SK-N-SH (cell line): ENCODE measurements around the gene PSMB5.

ENCODE experiments used
- EZH2phosphoT487 ChIP-seq: fragments of 200-600 bp; sonication (generic); IDR thresholded peaks from 2 replicates; pipeline ENCODE4 v1.6.1; 2017; ENCODE audit warnings: low read depth, mixed run types, mild to moderate bottlenecking, antibody characterized with exemption, moderate library complexity, borderline replicate concordance
- MAX ChIP-seq: IDR thresholded peaks from 2 replicates; pipeline ENCODE4 v1.4.0; 2012; ENCODE audit warnings: low read depth
- NFIC ChIP-seq: IDR thresholded peaks from 2 replicates; pipeline ENCODE4 v1.4.0; 2012; ENCODE audit warnings: borderline replicate concordance
- NRF1 ChIP-seq: IDR thresholded peaks from 2 replicates; pipeline ENCODE4 v1.6.1; 2012; ENCODE audit warnings: low read depth, mild to moderate bottlenecking, low read length
- POLR2AphosphoS5 ChIP-seq: IDR thresholded peaks from 2 replicates; pipeline ENCODE4 v1.6.1; 2012; ENCODE audit warnings: low read depth, low read length
- REST ChIP-seq: IDR thresholded peaks from 2 replicates; pipeline ENCODE4 v1.6.1; 2012; ENCODE audit warnings: mild to moderate bottlenecking, low read depth, low read length, moderate library complexity
- RXRA ChIP-seq: IDR thresholded peaks from 2 replicates; pipeline ENCODE4 v1.4.0; 2012; ENCODE audit warnings: low read depth, mild to moderate bottlenecking, borderline replicate concordance
- SIN3A ChIP-seq: IDR thresholded peaks from 2 replicates; pipeline ENCODE4 v1.6.1; 2012; ENCODE audit warnings: low read depth, mild to moderate bottlenecking, low read length, moderate library complexity, borderline replicate concordance
- YY1 ChIP-seq: IDR thresholded peaks from 2 replicates; pipeline ENCODE4 v1.4.0; 2012; ENCODE audit warnings: low read depth, mild to moderate bottlenecking
- ZBTB33 ChIP-seq: IDR thresholded peaks from 2 replicates; pipeline ENCODE4 v1.4.0; 2012; ENCODE audit warnings: low read depth, borderline replicate concordance
- TF ChIP-seq, protein P1 (sequence below): fragments of 200-600 bp; sonication (generic); IDR thresholded peaks from 2 replicates; pipeline ENCODE4 v1.6.1; 2017; ENCODE audit warnings: antibody characterized with exemption, mild to moderate bottlenecking, moderate library complexity

- no peak for TF ChIP-seq SIN3A
- TF ChIP-seq, protein P1, sequence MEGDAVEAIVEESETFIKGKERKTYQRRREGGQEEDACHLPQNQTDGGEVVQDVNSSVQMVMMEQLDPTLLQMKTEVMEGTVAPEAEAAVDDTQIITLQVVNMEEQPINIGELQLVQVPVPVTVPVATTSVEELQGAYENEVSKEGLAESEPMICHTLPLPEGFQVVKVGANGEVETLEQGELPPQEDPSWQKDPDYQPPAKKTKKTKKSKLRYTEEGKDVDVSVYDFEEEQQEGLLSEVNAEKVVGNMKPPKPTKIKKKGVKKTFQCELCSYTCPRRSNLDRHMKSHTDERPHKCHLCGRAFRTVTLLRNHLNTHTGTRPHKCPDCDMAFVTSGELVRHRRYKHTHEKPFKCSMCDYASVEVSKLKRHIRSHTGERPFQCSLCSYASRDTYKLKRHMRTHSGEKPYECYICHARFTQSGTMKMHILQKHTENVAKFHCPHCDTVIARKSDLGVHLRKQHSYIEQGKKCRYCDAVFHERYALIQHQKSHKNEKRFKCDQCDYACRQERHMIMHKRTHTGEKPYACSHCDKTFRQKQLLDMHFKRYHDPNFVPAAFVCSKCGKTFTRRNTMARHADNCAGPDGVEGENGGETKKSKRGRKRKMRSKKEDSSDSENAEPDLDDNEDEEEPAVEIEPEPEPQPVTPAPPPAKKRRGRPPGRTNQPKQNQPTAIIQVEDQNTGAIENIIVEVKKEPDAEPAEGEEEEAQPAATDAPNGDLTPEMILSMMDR = no peak
- no peak for TF ChIP-seq NFIC
- no peak for TF ChIP-seq YY1
- TF ChIP-seq EZH2phosphoT487 = no peak
- no peak; the same call in 1 of the 2 replicates for TF ChIP-seq POLR2AphosphoS5
- TF ChIP-seq RXRA = no peak
- no peak for TF ChIP-seq ZBTB33
- no peak for TF ChIP-seq MAX
- TF ChIP-seq REST = no peak
- TF ChIP-seq NRF1 = no peak
Measured at GRCh38 chr14:23058654-23059504, 24.2 kb upstream of the PSMB5 start.
